Measurements from ENCODE around the gene FAM163B. TPM values are rescaled to one million over a fixed set of nuclear protein-coding genes. Genes with fewer than 3 reads are reported as not detected.

FAM163B gene
- total RNA-seq, 1 experiment from 2014 or later = 2.0 TPM

- H3K36me3 Mint-ChIP-seq = no peaks in the 10 kb centered on the region
- DNase-seq (ENCODE audit: low spot score) (no peak), ATAC-seq (no peak)
- H3K9me3 Mint-ChIP-seq = no peaks in the 10 kb centered on the region; the same call in 1 of the 2 replicates
- H3K27me3 Mint-ChIP-seq (ENCODE audit: low read depth) = no peaks in the 10 kb centered on the region; the same call in 1 of the 2 replicates
- no peak overlapping the region for H3K4me3 Mint-ChIP-seq
- no peak overlapping the region for H3K27ac Mint-ChIP-seq
- POLR2A ChIA-PET = no interaction called here
- CTCF ChIA-PET = no interaction called here
- TF ChIP-seq ZNF317 (CRISPR knock-in tag; IDR thresholded peaks at IDR 0.05; ENCODE audit: borderline replicate concordance, low read depth) = no peak
- TF ChIP-seq NFE2L1 (CRISPR knock-in tag; IDR thresholded peaks at IDR 0.05) = no peak
- no peak for TF ChIP-seq JAZF1 (CRISPR knock-in tag; IDR thresholded peaks at IDR 0.05)
- no peak for TF ChIP-seq ZSCAN18 (CRISPR knock-in tag; IDR thresholded peaks at IDR 0.05)
- TF ChIP-seq, protein P1, sequence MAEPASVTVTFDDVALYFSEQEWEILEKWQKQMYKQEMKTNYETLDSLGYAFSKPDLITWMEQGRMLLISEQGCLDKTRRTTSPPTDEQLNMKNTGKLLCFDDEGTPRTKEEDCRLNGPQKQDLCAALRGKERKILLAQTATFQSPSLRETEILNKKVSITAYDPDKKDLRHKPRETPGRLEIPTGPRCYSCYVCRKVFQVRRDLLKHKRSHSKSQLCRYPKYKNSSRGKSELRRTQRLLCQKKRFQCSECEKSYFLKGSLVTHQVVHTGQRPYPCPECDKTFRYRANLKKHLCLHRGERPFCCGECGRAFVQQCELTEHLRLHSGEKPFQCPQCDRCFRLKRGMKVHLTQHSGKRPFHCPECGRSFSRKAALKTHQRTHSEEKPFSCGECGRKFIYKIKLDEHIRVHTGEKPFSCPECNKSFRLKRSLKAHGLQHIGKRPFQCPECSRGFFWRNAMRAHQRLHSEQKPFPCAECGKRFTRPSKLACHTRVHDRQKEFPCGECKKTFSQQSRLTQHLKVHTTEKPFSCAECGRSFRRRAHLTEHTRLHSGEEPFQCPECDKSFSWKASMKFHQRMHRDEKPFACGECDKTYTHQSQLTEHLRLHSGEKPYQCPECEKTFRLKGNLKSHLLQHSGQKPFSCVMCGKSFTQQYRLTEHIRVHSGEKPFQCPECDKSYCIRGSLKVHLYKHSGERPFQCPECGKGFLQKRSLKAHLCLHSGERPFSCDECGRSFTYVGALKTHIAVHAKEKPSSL (CRISPR knock-in tag; conservative IDR thresholded peaks at IDR 0.05) = no peak
- TF ChIP-seq ELF4 (CRISPR knock-in tag; IDR thresholded peaks at IDR 0.05; ENCODE audit: low read depth) = no peak
- TF ChIP-seq SMAD3 (CRISPR knock-in tag; IDR thresholded peaks at IDR 0.05; ENCODE audit: borderline replicate concordance) = no peak
- TF ChIP-seq, protein P2, sequence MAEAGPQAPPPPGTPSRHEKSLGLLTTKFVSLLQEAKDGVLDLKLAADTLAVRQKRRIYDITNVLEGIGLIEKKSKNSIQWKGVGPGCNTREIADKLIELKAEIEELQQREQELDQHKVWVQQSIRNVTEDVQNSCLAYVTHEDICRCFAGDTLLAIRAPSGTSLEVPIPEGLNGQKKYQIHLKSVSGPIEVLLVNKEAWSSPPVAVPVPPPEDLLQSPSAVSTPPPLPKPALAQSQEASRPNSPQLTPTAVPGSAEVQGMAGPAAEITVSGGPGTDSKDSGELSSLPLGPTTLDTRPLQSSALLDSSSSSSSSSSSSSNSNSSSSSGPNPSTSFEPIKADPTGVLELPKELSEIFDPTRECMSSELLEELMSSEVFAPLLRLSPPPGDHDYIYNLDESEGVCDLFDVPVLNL (CRISPR knock-in tag; IDR thresholded peaks at IDR 0.05; ENCODE audit: borderline replicate concordance, low read depth) = no peak
- no peak for TF ChIP-seq ZNF671 (CRISPR knock-in tag; IDR thresholded peaks at IDR 0.05)
- TF ChIP-seq ZNF219 (CRISPR knock-in tag; IDR thresholded peaks at IDR 0.05; ENCODE audit: borderline replicate concordance) = no peak
- TF ChIP-seq NR3C1 (CRISPR knock-in tag; conservative IDR thresholded peaks at IDR 0.05; ENCODE audit: low read depth) = no peak
- no peak for TF ChIP-seq TEAD1 (CRISPR knock-in tag; IDR thresholded peaks at IDR 0.05)
- no peak for TF ChIP-seq CBFB (CRISPR knock-in tag; IDR thresholded peaks at IDR 0.05; ENCODE audit: low read depth)
- peaks cover 16% of the 10 kb centered on the region for H3K4me1 Mint-ChIP-seq
Measured at GRCh38 chr9:133563291-133563796, 45.8 kb downstream of the FAM163B start.

DNA sequence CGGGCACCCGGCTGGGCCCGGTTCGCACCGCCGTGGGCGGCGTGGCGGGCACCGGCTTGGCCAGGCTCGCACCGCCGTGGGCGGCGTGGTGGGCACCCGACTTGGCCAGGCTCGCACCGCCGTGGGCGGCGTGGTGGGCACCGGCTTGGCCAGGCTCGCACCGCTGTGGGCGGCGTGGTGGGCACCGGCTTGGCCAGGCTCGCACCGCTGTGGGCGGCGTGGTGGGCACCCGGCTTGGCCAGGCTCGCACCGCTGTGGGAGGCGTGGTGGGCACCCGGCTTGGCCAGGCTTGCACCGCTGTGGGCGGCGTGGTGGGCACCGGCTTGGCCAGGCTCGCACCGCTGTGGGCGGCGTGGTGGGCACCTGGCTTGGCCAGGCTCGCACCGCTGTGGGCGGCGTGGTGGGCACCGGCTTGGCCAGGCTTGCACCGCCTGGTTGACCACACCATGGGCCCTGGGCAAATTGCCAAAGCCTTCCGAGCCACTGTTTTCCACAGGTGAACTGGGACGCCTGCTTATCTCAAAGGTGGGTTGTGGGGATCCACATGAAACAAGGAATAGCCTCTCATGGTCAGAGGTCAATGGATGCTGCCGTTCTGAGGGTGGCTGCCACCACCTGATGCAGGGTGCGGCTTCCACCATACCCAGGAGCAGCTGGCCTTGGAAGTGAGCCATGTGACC, 46.4 kb downstream of the FAM163B start:
- ATAC-seq (no peak), DNase-seq (ENCODE audit: low spot score) (no peak)
- H3K27ac Mint-ChIP-seq = no peak overlapping the region
- TF ChIP-seq, protein P3, sequence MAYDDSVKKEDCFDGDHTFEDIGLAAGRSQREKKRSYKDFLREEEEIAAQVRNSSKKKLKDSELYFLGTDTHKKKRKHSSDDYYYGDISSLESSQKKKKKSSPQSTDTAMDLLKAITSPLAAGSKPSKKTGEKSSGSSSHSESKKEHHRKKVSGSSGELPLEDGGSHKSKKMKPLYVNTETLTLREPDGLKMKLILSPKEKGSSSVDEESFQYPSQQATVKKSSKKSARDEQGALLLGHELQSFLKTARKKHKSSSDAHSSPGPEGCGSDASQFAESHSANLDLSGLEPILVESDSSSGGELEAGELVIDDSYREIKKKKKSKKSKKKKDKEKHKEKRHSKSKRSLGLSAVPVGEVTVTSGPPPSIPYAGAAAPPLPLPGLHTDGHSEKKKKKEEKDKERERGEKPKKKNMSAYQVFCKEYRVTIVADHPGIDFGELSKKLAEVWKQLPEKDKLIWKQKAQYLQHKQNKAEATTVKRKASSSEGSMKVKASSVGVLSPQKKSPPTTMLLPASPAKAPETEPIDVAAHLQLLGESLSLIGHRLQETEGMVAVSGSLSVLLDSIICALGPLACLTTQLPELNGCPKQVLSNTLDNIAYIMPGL (CRISPR knock-in tag; IDR thresholded peaks at IDR 0.05) = no peak
- TF ChIP-seq NR3C1 (CRISPR knock-in tag; conservative IDR thresholded peaks at IDR 0.05; ENCODE audit: low read depth) (no peak), JAZF1 (CRISPR knock-in tag; IDR thresholded peaks at IDR 0.05) (no peak), ZNF396 (CRISPR knock-in tag; IDR thresholded peaks at IDR 0.05; ENCODE audit: borderline replicate concordance) (no peak), FOXP1 (CRISPR knock-in tag; IDR thresholded peaks at IDR 0.05; ENCODE audit: borderline replicate concordance) (no peak), GABPB1 (CRISPR knock-in tag; IDR thresholded peaks at IDR 0.05) (no peak), CTCF (IDR thresholded peaks at IDR 0.05) (no peak), ZSCAN18 (CRISPR knock-in tag; IDR thresholded peaks at IDR 0.05) (no peak), ATF6 (CRISPR knock-in tag; IDR thresholded peaks at IDR 0.05) (no peak), MXD4 (CRISPR knock-in tag; IDR thresholded peaks at IDR 0.05; ENCODE audit: borderline replicate concordance) (no peak)
- TF ChIP-seq, protein P4, sequence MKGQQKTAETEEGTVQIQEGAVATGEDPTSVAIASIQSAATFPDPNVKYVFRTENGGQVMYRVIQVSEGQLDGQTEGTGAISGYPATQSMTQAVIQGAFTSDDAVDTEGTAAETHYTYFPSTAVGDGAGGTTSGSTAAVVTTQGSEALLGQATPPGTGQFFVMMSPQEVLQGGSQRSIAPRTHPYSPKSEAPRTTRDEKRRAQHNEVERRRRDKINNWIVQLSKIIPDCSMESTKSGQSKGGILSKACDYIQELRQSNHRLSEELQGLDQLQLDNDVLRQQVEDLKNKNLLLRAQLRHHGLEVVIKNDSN (CRISPR knock-in tag; IDR thresholded peaks at IDR 0.05) = no peak

More for the DNA sequence above, 46.4 kb downstream of the FAM163B start:
- H3K27me3 Mint-ChIP-seq (ENCODE audit: low read depth) = no peaks in the 10 kb centered on the region; the same call in 1 of the 2 replicates
- H3K9me3 Mint-ChIP-seq = no peaks in the 10 kb centered on the region; the same call in 1 of the 2 replicates
- CTCF ChIA-PET = no interaction called here
- no peak overlapping the region for H3K4me3 Mint-ChIP-seq
- peaks cover 21% of the 10 kb centered on the region for H3K4me1 Mint-ChIP-seq
- POLR2A ChIA-PET = no interaction called here
- H3K36me3 Mint-ChIP-seq = no peaks in the 10 kb centered on the region

Data from WTC11 (cell line).